HL-60/S4 treated with retinoic acid at 250 ng/mL for 4 days and 3 days (cell line): ENCODE measurements around the gene IFNA13.
"Not testable (repeated sequence)": the region's sequence is repeated elsewhere in the genome, so short reads cannot be mapped to it uniquely, and the experiment has no call there.

Source experiments
- in situ Hi-C: fragments of 300-500 bp; cut with MboI; formaldehyde crosslinking; loops from 2 replicates; pipeline ENCODE4 v1.7.0; 2022; ENCODE audit warnings: low sequenced_read_pairs

IFNA13 gene

DNA sequence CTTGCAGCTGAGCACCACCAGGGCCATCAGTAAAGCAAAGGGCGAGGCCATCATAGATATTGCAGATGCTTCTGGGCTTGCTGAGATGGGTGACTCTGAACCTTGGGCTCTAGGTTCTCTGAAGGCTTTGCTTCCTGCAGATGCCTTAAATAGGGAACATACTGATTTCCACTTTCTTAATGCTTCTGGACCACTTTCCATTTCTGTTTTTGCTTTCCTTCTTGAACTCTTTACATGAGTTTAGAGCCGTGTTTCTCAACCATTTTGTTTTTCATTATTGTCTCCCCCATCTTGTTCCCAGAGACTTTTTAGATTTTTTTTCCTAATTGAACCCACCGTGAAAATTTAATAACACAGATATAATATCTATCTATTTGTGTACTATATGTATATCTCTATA lies at the start of gene IFNA13:
TSS of gene IFNA13 (minus strand) at position 101 of the 400 bp plus-strand sequence. CDS start at position 54, 47 bp downstream.
- in situ Hi-C loops, result no loop called here

DNA sequence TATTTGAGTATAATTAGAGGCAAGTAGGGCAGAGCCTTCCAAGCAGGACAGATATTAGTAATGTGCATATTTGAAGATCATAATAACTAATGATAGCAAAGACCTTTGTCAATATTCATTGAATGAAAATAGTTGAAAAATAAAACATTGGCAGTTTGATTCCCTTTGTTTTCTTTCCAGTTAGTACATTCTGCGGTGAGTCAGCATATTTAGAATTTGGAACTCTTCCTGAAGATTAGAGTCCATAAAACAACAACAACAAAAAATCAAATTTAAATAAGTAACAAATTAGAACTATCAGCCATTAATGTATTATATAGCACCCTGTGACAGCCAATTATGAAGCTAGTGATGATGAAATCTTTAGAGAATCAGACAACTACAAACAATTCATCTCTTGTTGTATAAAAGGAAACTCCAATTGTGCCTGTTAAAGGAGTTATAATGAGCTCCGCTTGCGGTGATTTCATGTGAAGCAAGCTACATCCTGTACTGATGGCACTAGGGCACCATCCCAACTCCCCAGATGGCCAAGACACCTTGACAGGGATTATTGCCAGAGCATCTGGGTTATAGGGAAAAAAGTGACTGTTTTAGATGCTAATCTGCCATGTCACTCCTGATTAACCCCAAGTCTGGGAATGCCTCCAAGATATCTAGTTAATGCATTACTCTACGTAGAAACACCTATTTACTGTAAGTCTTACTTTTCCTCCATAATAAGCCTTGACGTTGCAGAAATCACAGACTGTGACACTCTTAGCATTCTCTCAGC lies 47.8 kb upstream of the IFNA13 start:
- in situ Hi-C loops, result no loop called here

DNA sequence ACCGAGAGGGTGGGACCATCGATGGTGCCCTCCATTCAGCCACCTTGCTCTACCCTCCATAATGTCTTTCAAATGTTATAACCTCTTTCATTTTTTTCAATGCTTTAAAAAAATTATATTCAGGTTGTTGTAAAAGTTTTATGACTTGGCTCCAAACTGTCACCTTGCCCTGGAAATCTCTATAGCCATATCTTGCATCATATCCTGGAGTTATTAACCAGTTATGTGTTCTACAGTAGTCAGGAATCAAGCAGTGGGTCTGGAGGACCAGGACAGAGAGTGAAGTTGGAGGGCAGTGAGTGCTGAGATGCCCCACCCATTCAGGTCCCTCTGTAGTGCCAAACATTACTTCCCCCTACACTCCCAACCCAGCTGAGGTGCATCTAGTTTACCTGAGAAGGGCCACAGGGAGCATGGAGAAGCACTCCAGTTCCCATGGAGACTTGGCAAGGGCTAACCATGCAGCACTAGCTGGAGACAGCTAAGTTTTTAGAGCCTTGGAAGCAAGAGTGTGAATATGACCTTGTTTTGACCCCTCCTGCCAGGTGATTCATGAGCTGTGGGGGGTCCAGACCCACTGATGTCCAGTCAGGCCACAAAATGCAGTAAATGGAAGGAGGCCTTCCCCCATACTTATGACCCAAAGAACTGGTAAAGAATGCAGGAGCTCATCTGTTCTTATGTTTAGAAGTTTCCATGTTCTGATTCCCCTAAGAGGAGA lies 46.5 kb upstream of the IFNA13 start:
- in situ Hi-C loops, result no loop called here

- in situ Hi-C loops, result no loop called here
These were observed 45.8 kb upstream of the IFNA13 start for GRCh38 chr9:21413624-21414023.

GRCh38 chr9:21413151-21413550 lies 45.3 kb upstream of the IFNA13 start:
- in situ Hi-C loops, result no loop called here

DNA sequence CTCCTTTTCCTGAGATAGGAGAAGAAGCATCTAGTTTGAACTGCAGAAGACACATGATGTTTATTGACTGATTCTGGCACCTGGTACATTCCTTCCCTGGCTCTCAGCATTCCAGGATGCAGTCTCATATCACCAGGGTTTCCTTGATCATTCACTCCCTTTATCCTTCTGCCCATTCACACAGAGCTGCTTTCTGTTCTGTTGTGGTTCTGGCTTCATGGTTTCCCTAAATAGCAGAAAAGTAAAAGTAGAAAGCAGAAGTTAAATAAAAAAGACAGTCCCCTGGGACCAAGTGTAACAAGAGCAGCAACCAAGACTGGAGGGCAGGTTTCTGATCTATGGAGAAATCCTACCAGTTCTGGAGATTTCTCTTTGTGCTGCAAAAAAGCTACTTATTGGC lies 44.2 kb upstream of the IFNA13 start:
- in situ Hi-C loops, result no loop called here

DNA sequence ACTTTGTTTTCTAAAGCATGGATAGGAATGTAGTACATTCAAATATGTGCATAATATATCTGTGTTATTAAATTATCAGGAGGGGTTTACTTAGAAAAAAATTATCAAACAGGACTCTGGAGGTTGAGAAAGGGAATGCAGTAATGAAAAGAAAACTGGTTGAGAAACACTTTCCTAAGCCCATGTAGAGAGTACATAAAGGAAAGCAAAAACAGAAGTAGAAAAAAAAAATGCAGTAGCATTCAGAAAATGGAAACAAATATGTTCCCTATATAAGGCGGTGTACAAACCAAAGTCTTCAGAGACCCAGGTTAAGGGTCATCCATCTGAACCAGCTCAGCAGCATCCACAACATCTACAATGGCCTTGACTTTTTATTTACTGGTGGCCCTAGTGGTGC lies 41.0 kb upstream of the IFNA13 start, which contains the start of gene IFNA8:
TSS of gene IFNA8 (plus strand) at position 301 of the 400 bp plus-strand sequence. CDS start at position 361, 60 bp downstream.
- in situ Hi-C loops, result no loop called here

- in situ Hi-C loops, result no loop called here
These were observed 36.3 kb upstream of the IFNA13 start for GRCh38 chr9:21404146-21404545.

- in situ Hi-C loops, result no loop called here
These were observed 34.8 kb upstream of the IFNA13 start for GRCh38 chr9:21402386-21403251.

DNA sequence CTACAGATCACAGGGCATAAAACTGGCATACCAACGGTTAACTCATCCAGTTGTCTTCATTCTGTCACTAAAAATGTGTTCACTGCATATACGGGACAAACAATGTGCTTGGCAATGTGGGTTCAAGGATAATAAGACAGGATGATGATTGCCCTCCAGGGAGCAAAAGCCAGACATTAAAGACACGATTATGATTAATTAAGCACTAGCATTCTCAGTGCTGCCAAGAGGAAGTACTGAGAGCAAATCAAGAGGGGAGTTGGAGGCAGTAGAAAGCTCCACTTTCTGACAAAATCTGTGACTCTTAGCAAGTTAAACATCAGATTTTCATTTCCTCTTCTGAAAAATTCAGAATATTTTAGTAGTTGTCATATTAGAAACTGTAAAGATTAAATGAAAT lies 32.1 kb upstream of the IFNA13 start:
- in situ Hi-C loops, result no loop called here

GRCh38 chr9:21398955-21399489 lies 31.2 kb upstream of the IFNA13 start:
- in situ Hi-C loops, result no loop called here

DNA sequence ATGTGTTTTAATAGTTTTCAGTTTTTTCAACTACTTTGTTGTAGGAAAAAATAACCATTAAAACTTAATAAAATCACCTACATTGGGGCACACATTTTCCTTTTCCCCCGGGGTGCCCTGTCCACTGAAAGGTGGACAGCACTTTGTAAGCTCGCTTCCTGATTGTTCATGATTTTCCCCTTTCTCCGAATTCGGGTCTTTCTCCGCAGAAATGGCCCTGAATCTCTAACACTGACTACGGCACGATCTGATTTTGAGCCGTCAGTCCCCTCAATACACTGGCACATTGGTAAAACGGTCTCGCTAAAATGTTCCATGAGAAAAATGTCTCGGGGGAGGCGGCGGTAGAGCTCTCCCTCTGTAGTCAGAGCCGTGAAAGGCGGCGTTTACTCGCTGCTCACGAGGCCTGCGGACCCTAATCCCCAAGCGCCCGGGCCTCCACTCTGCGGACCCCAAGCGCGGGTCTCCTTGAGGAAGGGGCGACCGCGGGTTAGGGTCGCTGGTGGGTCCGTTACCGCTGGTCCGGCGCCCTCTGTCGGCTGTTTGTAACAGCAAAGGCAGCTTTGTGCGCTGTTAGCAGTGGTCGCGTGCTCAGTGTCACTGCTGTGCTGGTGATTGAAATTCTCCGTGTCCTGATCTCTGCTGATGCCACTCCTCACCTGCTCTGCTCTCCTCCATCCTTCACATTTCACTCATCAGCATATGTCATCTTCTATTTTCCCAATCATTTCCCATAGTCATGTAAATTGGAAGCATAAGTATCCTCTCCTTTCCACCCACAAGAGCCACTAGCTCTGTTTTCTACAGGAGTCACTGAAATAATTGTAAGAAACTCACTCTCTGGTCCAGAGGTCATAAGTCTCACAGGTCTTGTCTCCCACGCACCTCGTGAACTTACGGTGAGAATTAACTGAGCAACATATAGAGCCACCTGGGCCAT lies 28.2 kb upstream of the IFNA13 start:
- in situ Hi-C loops, result no loop called here

GRCh38 chr9:21392270-21392669 lies 24.4 kb upstream of the IFNA13 start:
- in situ Hi-C loops, result no loop called here

DNA sequence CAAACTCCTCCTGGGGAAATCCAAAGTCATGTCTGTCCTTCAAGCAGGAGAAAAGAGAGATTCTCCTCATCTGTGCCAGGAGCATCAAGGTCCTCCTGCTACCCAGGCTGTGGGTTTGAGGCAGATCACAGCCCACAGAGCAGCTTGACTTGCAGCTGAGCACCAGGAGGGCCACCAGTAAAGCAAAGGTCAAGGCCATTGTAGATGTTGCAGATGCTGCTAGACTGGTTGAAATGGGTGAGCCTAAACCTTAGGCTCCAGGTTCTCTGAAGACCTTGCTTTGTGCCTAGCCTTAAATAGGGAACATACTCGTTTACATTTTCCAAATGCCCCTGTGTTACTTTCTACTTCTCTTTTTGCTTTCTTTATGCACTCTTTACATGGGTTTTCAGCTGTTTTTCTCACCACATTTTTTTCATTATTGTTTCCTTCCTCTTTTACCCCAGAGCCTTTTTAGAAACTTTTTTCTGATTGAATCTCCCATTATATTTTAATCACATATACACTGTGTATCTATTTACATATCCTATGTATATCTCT lies 17.3 kb upstream of the IFNA13 start, which contains the start of gene IFNA2:
TSS of gene IFNA2 (minus strand) at position 268 of the 540 bp plus-strand sequence. CDS start at position 199, 69 bp downstream.
- in situ Hi-C loops, result no loop called here

GRCh38 chr9:21383627-21384026 lies 15.8 kb upstream of the IFNA13 start:
- in situ Hi-C loops, result no loop called here

DNA sequence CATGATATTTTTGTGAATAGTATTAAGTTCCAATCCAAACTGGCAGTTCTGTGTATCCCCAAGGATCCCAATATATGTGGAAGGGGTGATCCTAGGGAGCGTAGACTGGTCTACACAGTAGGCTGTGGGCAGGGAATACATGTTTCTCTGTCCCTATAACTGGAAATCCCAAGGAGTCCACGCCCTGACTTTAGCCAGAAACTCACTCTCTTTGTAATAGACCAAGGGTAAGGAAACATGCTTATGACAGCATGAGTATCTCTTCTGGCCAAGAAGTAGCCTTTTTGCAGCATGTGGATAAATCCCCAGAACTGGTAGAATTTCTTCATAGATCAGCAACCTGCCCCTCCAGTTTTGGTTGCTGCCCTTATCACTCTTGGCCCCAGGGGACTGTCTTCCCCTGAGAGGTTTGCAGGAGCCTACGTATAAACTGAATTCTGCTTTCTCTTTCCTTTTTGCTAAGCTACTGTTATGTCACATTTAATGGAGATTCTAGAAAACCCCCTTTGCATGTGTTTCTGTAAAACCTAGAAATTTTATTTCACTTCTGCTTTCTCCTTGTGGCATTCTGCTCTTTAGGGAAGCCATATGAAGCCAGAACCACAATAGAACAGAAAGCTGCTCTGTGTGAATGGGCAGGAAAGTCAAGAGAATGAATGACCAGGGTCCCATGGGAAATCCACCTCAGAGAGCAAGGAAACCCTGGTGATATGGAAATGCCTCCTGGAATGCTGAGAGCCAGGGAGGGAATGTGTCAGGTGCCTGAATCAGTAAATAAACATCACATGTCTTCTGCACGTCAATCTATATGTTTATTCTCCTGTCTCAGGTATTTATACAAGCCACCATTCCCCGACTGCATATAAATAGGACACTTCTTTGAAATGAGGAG lies 13.8 kb upstream of the IFNA13 start:
- in situ Hi-C loops, result no loop called here

GRCh38 chr9:21371467-21371866 lies 3.6 kb upstream of the IFNA13 start:
- in situ Hi-C loops, result not testable (repeated sequence)

DNA sequence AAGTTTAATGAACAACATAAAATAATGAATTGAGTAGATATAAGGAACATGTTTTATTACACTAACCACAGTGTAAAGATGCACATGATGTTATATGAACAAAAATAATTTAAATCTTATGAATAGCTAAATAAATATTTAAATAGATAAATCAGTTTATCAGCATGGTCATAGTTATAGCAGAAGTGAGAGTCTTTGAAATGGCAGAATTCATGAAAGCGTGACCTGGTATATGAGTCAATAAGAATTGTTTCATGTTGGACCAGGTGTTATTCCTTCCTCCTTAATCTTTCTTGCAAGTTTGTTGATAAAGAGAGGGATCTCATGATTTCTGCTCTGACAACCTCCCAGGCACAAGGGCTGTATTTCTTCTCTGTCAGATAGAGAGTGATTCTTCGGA lies 688 bp downstream of the IFNA13 start:
- in situ Hi-C loops, result not testable (repeated sequence)
